GM21529 (cell line): ENCODE measurements around the gene C9.
"Not testable (repeated sequence)": the region's sequence is repeated elsewhere in the genome, so short reads cannot be mapped to it uniquely, and the experiment has no call there.

Experiments used
- ATAC-seq: cut with Tn5 transposase; IDR thresholded peaks from one replicate; pipeline ENCODE4 v1.9.1; 2021; ENCODE audit not compliant: unreplicated experiment

The C9 gene

DNA sequence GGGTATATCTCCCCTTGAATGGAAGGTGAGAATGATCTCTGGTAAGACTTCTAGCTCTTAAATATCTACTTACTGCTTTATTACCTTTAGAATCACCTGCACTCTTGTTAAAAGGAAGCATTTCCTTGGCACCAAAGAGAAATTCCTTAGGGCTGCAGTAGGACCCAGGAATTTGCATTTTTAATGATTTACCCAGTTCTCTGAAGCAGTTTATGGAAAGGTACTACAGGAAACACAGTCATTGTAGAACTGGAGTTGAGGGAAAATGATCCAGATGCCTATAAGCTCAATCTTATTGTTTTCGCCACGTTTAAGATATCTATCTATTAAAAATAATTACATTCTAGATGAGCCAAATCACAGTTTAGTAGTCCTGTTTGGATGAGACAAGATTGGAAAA, 9.5 kb upstream of the C9 start:
- no peak for ATAC-seq

DNA sequence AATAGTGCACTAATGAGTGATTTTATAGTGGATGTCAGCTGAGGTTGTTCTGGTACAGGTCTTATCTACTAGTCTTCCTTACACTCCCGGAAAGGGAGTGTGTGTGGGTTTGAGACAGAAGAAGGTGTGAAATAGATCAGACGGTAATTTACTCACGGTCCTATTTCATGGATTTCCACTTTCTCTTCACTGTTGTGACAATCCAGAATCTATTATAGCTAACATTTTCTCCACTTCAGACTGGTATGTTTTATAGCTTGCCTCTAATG, 7.0 kb upstream of the C9 start:
- no peak for ATAC-seq

DNA sequence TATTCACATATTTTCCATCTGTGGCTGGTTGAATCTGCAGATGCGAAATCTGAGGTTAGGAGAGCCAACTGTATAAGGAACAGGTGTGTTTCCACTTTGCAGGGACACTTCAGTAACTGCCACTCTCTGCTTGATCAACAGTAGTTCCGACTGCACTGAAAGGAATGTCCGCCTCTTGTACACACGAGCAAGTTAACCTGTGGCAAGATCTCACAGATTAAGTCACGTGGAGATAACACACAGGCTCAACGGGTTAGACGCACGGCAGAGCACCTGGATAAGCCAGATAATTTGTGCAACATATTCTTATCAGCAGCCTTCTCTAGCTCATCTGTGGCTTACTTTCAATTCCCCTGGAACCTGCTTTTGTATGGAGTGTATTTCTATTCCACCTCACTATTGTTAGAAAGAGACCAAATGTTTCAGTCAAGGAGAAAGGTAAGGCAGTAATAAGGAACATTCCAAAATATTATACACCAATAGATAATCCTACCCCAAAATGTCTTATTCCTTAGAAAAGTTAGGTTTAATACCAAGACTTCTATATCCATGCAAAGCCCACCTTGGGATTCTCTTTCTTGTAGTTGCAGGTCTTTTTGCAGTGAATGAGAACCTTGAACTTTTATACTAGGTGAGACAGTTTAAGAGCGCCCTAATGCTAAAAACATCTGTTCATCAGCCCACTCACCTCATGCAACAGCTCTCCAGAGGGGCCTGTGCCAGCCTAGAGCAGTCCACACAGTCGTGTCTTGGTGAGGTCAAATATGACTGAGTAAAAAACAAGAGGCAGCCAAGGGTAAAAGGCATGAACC, 6.5 kb upstream of the C9 start:
- no peak for ATAC-seq

DNA sequence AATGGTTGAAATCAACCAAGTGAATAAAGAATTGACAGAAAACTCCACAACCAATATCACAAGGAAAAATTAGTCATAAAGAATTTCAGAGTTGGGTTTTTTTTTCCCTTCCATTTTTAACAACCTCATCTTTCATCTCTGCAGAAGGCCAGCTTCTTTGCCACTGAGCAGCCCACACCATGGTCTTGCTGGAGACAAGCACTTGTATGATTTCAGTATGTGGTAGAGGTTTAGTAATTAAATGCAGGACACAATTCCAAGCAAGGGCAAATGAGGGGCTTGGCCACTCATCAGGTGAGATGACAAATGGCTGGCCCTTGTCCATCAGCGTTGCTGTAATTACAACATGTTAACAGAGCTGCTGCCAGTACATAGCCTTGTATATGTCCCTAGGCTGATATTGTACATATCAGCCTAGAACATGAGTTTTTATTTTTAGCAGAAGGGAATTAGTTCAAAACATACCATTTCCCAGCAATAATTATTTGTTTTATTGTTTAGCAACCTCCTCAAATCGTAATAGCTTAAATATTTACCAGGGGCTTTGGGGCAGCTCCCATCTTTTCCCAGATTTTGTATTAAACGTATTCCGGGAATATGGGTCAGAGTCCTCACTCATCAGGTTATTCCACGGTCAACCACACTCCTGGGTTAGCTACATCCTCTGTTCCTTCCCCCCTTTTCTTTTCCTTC, 5.0 kb upstream of the C9 start:
- ATAC-seq = no peak

DNA sequence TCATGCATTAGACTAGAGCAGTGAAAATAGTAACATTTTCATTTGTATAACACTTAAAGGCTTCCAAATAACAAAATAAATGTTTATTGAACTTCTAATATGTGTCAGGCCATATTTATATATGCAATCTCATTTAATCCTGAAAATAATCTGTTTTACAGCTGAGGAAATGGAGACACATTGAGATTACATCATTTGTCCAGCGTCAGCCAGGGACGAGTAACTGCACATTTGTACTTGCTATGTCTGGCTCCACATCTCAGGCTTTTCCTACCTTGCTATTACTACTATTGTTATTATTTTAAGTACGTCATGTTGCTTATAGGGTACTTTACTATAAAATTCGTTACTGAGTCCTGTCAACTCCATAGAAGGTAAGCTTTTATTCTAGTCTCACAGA, 3.8 kb upstream of the C9 start:
- no peak for ATAC-seq

DNA sequence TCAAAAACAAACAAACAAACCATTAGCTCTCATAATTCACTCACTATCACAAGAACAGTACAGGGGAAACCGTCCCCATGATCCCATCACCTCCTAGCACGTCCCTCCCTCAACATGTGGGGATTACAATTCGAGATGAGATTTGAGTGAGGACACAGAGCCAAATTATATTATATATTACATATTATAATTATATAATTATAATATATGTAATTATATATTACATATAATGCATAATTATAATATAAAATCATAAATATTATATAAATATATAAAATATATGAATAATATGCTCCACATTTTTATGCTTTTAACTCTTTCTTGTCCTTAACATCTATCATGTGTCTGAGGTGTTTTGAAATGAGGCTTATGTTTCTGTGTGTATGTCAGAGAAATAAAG, 3.4 kb upstream of the C9 start:
- no peak for ATAC-seq

DNA sequence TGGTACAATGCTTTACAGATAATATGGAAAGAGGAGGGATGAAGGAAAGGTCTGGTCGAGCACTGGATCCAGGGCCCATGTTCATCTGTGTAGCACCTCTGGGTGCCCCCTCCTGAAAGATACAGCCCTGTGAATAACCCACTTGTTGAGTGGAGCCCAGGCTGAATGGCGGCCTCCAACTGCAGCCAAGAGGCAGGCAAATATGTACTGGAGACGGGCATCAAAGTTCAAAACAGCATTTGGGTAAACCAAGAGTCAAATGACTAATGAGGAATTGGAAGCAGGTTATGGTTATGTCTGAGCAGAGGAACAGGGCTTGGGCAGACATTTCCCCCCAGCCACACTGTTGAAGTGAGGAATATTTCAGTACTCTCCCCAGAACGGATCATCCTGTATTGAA, 1.1 kb downstream of the C9 start:
- no peak for ATAC-seq

DNA sequence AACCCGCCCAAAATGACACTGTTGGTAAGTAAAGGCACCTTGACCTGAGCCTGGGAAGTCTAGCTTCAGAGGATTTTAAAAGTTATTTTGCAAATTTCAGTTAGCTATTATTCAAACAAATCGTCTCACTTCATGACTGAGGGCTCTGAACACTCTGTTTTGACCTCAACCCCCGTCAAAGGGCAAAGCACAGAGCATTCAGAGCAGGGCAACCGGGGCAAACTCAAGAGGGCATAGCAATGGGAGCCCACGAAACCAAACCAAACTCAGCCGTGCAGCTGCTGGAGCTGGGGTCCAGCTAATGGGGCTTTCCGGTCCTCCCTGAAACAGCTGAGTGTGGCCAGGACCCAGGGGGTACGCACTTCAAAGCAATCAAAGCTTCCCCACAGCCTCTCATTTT, 1.6 kb downstream of the C9 start:
- ATAC-seq = no peak

DNA sequence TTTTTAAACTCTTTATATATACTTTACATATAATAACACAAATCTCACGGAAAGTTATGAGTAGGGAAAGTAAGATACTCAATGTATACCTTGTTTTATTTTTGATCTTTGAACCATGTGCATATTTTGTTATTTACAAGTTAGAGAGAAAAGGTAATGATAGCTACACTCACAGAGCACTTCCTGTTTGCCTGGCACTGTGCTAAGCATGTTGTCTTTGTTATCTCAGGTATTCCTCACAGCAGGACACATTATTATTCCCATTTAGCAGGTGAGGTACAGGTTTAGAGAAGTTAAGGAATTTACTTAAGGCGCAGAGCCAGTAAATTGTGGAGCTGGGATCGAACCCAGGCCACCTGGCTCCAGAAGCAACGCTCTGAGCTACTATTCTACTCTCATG, 3.0 kb downstream of the C9 start:
- ATAC-seq = no peak

DNA sequence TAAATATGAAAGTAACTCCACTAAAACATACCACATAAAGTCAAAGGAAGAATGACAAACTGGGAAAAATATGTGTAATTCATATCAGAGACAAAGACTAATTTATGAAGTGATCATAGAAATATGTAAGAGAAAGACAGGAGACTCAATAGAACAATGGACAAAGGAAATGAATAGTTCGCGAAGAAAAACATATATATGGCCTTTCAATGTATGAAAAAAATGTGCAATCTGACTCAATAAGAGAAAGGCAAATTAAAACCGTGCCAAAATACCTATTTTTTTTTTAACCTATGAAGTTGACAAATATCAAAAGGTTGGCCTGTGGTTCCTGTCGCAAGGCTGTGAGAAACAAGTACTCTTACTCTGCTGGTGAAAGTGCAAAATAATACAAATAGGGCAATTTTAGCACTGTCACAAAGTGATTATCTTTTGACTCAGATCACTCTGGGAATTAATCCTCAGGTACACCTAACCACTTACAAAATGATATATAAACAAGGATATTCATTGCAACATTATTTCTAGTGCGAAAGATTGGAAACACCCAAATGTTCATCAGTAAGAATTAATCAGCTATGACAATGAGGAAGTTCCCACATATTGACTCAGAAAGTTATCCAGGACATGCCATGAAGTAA, 3.7 kb downstream of the C9 start:
- ATAC-seq = no peak

DNA sequence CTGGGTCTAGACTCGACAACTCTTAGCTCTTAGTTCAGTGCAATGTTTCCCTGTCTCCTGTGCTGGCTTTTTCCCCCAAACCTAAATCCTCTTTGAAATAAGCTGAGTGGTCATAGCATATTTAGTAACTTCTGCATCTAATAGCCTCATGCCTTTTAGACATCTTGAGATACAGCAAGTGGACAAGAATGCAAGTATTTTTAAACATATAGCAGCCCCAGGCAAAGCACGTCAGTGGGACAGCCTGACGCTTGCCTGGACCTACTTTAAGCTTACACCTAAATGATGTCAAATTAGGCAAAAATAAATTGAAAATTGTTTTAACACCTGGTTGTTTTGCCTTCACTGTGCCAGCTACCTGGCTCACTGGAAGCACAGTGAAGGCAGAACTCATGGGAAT, 8.0 kb downstream of the C9 start:
- no peak for ATAC-seq

DNA sequence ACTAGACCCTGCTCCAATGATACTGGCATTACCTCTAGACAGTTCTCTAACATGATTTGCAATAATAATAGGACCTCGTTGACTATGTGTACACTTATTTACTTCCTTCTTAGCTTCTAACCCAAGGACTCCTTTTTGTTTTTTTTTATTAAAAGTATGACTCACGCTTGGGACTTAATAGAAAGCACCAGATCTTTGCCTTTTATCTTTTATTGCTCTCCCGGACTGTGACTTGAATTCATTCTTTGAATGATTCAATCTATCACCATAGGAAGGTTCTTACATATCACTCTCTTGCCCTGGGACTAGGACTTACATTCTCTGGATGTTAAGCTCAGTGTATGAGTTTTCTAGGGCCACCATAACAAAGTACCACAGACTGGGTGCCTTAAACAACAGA, 9.0 kb downstream of the C9 start:
- no peak for ATAC-seq

DNA sequence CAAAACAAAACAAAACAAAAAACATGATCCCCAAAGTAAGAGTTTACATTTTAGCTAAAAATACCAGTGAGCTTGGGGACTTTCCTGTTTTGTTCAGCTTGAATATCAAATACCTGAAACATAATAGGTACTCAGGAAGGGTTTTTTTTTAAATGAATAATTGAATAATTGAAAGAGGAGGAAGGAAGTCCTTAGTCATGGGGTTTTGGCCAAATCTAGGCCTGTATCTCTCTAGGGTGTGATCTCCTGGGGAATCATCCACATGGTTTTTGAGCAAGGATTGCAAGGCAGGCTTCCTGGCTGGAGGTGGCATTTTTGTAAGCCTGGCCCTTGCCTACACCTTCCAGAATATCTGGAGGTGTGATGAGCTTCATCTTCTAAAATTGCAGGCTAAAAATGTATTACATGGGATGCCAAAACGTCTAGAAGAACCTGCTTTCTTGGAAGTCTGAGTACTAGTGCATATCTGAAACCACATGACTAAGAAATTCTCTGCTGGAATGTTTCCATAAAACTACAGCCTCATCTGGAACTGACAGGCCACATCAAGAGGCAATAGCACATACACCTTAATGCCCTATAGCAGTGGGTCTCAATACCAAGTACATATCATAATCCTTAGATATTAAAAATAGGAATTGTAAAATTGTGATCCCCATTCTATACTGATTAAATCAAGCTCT, 10.4 kb downstream of the C9 start:
- no peak for ATAC-seq

DNA sequence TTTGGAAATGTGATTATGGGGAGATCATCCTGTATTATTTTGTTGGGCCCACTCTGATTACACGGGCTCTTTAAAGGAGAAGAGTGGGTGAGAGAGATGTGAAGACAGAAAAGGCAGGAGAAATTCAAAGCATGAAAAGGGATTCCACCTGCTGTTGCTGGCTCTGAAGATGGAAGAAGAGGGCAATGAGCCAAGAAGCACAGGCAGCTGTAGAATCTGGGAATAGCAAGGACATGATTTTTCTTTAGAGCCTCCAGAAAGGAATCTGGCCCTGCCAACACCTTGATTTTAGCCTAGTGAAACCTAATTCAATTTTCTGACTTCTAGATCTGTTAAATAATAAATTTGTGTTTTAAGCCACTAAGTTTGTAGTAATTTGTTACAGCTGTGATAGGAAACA, 11.3 kb downstream of the C9 start:
- ATAC-seq = no peak

DNA sequence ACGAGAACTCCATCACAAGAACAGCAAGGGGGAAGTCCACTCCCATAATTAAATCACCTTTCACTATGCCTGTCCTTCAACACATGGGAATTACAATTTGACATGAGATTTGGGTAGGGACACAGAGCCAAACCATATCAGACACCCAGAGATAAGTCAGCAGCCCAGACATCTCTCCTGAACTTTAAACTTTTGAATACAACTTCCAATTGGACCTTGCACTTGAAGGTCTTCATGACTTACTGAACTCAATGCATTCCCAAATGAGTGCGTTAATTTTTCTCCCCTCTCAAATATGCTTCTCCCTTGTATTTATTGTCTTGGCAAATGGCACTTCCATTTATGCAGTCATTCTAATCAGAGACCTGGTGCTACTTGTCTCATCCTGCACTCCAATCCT, 12.1 kb downstream of the C9 start:
- no peak for ATAC-seq

DNA sequence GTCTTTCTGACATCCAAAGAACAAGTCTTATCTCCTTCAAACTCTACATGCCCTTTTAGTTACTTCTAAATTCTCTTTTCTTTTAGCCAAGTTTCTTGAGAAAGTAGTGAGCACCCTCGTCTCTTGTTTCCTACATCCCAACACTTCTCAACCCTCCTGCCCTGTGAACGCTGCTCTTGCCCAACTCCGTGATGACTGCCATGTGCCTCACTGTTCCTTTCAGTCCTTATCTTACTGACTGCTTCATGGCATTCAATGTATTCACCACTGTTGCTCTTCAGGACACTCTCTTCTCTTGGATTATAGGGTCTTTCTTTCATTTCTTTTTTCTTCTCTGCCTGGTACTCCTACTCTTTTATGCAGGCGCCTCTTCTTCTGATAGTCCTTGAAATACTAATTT, 14.8 kb downstream of the C9 start:
- no peak for ATAC-seq

DNA sequence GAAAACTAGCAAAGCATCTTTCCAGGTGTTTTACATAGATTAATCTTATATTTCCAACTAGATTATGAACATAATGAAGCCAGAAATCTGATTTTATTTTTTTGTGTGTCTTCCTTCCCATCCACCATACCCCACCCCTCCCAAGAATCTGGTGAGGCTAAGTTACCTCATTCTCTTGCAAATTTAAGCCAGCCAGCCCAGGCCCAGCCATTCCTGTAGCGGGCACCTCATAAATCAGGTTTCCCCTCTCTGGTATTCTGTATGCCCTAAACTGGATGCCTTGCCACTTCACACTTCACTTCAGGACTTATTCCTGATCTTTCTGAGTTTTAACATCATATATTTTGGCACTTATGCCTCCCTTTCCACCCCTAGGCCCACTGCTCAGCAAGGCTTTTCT, 21.8 kb downstream of the C9 start:
- no peak for ATAC-seq

DNA sequence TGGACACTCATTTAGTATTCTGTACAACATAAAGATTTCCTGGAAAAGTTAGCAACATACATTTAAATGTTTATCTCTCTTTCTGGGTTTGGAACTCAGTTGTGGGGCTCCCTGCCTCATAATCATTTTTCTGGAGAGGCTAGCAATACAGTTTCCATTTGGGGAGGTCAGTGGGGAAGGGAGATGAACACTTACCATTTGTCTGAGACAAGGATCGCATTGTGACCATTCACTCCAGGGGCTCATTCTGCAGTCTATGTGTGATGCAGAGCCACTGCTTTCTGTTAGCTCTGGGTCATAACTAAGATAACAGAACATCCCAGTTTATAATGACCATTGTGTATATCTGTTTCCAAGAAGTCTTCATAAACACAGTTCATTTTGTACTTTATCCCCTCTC, 22.4 kb downstream of the C9 start:
- no peak for ATAC-seq

DNA sequence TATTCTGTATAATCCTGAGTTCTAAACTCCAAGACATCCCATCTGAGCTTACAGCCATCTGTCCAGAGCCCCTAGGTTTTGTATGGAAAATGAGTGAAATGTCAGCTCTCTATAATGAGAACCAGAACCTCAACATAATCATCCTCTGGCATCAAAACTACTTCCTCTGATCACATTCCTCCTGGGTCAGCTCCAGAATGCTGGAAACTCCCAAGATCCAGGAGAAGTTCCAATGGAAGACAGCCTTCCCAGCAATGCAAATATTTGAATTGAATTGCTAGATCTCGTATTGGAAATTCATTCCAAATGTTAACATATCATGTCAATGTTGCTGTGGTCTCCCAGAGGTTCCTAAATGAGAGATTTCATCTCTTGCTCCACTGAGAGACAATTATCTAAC, 23.8 kb downstream of the C9 start:
- ATAC-seq = no peak

DNA sequence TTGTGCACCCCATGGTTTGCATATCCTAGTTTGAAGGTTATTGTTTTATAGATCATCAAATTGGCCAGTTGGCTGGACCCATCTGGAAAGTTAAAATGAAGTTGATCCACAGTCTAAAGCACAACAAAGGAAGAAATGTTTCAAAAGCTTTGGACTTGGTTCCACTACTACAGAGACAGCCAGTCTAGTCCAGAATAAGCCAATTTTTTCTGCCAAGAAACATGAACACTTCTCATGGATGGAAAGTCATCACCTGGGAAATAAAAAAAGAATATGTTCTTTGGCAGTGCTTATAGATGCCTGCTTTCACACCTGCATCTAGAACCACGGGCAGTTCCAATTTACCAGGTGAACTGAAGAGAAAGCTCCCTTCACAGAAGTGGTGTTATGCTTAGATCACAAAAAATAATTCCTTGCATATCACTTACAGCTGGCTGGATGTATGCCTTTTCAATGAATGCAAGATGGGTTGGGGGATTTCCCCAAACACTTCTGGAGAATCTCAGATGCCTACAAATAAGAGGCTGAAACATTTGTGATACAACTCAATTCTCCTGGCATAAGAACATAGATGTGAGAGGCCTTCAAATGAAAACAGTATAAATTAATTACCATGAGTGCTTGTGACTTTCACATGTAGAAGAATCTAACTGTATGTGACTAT, 26.9 kb downstream of the C9 start:
- no peak for ATAC-seq

DNA sequence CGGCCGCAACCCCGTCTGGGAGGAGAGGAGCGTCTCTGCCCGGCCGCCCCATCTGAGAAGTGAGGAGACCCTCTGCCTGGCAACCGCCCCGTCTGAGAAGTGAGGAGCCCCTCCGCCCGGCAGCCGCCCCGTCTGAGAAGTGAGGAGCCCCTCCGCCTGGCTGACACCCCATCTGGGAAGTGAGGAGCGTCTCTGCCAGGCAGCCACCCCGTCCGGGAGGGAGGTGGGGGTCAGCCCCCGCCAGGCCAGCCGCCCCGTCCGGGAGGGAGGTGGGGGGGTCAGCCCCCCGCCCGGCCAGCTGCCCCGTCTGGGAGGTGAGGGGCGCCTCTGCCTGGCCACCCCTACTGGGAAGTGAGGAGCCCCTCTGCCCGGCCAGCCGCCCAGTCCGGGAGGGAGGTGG, 30.0 kb downstream of the C9 start:
- not testable (repeated sequence) for ATAC-seq

DNA sequence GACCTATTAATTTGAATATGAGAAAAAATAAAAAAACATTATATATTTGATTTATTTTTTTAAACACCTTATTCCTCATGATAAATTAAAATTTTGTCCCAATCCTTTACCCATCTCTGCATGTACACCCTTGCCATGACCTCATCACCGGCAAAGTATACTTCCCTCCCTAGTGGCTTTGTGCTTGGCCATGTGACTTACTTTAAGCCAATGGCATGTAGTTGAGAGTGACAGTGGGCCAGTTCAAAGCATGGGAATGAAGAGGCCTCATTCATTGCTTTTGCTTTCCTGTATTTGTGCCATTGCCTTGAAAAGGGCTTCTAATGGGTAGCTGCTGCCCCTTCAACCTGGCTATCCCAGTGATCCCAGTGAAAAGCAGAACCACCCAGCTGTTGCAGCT, 31.2 kb downstream of the C9 start:
- no peak for ATAC-seq
